GM21723 (cell line): ENCODE data around the gene INIP.
A peak's percentile ranks its signal among the peaks of the same experiment; 100 is the strongest.

Experiments used
- ATAC-seq: cut with Tn5 transposase; IDR thresholded peaks from one replicate; pipeline ENCODE4 v1.9.1; 2021; ENCODE audit warnings: mild to moderate bottlenecking, moderate library complexity; ENCODE audit not compliant: unreplicated experiment

Gene INIP

DNA sequence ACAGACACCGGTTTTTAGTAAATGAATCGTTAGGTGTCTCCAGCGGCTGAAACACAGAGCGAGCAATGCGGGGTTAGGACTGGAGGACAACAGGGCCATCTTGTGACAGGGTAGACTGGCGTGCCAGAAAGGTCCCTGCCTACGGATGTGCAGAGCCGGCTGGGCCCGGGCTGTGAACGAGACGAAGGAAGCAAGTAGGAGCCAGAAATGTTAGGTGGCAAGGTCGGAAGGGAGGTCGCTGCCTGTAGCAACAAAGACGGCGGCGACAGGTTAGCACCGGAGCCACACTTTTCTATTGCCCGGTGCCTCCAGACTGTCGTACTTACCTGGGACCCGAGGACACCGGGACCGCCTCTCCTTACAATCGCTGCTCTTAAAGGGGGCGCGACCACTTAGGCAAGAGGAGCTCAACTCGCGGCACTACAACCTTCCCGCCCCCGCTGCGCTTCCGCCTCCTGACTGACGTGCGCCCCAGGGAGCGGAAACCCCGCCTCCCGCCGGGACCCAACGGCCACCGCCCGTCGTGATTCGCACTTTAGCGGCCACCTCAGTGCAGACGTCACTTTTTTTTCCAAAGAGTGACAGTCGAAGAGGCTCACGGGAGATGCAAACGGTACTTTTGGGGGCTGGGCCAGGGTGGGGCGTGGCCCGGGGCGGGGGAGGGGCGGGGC is at the start of gene INIP:
INIP (minus strand) TSS at position 457 of the 671 bp plus-strand sequence. CDS start 1,632 bp downstream, outside the sequence.
- peak; percentile 94 for ATAC-seq

DNA sequence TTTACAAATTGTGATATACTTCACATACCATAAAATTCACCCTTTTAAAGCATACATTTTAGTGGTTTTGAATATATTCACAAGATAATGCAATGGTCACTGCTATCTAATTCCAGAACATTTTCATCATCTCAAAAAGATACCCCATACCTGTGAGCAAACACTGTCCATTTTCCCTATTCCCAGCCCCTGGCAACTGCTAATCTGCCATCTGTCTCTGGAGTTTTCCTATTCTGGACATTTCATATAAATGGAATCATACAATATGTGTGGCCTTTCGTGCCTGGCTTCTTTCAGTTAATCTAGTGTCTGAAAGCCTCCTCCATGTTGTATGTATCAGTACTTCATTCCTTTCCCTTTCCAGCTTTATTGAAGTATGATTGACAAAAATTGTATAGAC is 47.4 kb upstream of the INIP start:
- ATAC-seq: no peak

DNA sequence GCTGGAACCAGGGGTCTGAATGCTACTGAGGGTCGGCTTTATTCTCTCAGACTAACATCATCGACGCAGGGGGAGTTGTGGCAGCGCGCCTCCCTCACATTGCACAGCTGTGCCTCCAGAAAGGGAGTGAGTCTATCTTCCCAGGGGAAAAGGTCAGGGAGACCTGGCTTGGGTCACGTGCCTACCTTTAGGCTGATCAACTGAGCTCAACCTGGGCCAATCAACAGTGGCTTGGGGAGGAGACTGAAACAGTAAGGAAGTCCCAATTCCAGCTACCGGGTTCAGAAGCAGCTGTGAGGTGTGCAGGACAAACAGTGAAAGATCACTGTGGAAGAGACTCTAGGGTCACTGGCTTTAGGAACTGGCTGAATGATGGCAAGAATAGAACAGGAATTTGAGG is 46.9 kb upstream of the INIP start:
- ATAC-seq: no peak

- ATAC-seq: no peak
These were observed 46.4 kb upstream of the INIP start for GRCh38 chr9:112764344-112764743.

- ATAC-seq: no peak
These were observed 45.0 kb upstream of the INIP start for GRCh38 chr9:112762726-112763518.

DNA sequence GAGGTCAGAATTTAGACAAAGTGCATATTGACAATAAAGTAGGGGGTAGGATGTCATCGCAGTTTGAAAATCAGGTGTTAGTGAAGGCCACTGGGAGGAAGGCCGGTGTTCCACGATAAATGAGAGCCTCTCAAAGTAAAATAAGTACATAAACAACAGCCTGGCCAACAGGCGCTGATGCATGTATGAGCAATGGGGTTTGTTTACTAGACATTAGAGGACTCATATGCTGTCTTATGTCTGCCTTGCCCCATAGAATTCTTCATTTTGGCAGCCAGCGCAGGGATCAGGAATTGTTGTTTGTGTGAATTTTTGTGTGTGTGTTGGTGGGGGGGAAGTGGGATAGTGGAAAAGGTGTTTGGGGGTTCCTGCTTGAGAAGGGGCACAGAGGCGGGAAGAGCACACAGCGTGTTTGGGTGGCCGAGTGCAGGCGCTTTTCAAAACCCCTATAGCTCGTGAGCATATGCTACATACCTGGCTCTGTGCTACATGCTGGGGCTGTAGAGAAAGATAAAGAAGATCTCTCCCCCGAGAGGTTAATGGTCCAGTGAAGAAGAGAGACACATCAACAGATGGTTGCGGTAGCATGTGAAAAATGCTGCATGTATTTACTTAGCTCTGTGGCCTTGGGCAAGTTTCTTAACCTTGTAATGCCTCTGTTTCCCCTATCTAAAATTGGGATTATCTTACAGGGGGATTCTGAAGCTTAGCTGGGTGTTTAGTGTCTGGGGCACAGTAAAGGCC is 44.2 kb upstream of the INIP start:
- ATAC-seq: no peak

DNA sequence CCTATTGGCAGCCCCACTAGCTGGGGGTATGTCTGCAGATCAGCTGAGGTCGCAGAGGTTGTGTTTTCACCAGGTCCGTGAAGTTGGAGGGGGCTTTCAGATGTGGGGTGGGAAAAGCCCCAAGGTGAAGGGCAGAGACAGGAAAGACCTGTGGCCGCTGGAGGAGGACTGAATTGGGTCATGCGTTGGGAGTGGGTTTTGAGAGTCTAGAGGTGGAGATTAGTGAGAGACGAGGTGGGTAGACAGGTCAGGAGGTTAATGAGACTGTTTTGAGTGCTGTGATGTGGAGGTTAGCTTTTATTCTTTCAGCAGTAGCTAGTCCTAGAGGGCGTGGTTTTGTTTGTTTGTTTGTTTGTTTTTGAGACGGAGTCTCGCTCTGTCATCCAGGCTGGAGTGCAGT is 42.9 kb upstream of the INIP start:
- no peak for ATAC-seq

DNA sequence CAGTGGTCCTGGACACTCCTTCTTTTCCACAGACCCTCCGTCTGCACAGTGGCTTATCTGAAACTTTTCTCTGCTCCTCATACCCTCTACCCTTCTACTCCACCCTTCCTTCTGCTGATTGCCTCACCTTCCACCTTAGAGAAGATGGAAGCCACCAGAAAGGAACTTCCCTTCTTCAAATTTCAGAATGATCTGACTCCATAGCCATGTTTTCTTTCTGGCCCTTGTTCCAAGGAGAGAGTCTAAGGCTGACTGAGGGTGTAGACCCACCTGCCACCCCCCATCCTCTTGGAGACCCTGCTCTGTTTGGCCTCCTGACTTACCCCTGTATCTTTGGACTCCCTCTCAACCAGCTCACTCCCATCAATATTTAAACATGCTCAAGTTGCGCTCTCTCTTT is 40.0 kb upstream of the INIP start:
- ATAC-seq: no peak

DNA sequence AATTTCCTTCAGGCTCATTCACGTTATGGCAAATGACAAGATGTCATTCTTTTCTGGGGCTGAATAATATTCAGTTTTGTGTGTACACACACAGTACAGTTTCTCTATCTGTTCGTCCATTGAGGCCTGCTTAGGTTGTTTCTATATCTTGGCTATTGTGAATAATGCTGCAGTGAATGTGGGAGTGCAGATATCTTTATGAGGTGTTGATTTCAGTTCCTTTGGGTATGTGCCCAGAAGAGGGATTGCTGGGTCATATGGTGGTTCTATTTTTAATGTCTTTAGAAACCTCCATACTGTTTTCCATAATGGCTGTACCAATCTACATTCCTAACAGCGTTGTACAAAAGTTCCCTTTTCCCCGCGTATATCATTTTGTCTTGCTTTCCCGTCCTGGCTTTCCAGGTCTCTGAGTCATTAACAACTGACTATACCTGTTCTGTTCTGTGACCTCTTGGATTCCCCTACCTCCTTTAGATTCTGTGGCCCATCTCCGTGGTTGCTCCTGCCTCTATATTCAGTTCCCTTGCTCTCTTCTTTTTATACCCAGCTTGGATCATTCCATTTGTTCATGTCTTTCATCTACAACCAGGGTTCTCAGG is 39.5 kb upstream of the INIP start:
- ATAC-seq: no peak

GRCh38 chr9:112755675-112756074 is 37.8 kb upstream of the INIP start:
- no peak for ATAC-seq

GRCh38 chr9:112755016-112755427 is 37.1 kb upstream of the INIP start:
- ATAC-seq: no peak

DNA sequence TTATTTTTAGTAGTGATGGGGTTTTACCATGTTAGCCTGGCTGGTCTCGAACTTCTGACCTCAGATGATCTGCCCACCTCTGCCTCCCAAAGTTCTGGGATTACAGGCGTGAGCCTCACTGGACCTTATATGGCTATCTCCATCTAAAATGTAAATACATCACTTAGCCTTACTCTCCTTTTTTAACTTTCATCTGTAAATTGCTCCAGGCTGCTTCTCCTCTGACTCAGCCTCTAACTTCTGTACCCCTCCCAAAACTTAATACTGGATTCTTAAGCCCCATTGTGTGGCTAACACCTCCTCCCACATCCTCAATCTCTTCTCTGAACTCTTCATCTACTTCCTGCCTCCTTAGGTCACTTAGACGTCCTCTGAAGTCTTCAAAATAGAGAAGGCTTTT is 36.7 kb upstream of the INIP start:
- ATAC-seq: no peak

- no peak for ATAC-seq
These were observed 35.8 kb upstream of the INIP start for GRCh38 chr9:112753725-112754124.

GRCh38 chr9:112752334-112753125 is 34.6 kb upstream of the INIP start:
- no peak for ATAC-seq

DNA sequence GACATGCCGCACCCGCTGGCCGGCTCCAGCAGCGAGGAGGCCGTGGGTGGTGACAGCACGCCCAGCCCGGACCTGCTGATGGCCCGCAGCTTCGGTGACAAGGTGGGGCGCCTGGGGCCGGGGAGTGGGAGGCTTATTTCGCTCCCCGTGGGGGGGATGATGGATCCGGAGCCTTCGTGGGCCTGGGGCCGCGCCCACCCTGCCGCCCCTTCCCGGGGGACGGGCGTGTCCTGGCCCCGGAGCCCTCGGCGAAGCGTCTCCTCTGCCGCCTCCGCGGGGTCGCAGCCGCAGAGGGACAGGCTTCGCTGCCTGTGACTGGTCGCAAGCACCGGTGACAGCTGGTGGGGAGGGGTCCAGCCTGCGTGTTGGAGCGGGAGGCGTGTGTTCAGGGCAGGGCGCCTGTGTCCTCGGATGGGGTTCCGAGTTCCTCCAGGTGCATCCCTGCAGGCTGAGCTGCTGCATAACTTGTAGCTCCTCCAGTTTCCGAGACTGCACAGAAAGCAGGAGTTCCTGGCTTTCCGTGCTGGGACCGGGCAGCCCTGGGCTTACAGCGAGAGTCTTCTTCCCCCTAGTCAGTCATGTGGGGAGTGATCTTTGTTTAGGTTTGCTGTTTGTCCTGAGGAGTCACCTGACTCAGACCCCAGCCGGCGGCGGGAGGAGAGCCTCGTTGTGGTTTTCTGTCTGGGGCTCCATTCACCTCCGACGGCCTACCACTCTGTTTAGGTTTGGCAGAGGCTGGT is 33.3 kb upstream of the INIP start:
- peak; percentile 47 for ATAC-seq

DNA sequence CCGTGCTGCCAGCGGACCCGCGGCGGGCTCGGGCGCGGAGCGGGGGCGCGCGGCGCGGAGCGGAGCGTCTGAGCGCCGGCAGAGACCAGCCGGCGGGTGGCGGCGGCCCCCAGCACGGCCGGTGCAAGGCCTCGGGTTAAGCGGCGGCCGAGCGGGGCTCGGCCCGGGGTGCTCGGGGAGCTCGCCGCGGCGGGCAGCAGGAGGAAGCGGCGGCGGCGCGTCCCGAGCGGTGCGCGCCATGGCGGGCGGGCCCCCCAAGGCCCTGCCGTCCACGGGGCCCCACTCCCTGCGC is 32.8 kb upstream of the INIP start:
- ATAC-seq: no peak

DNA sequence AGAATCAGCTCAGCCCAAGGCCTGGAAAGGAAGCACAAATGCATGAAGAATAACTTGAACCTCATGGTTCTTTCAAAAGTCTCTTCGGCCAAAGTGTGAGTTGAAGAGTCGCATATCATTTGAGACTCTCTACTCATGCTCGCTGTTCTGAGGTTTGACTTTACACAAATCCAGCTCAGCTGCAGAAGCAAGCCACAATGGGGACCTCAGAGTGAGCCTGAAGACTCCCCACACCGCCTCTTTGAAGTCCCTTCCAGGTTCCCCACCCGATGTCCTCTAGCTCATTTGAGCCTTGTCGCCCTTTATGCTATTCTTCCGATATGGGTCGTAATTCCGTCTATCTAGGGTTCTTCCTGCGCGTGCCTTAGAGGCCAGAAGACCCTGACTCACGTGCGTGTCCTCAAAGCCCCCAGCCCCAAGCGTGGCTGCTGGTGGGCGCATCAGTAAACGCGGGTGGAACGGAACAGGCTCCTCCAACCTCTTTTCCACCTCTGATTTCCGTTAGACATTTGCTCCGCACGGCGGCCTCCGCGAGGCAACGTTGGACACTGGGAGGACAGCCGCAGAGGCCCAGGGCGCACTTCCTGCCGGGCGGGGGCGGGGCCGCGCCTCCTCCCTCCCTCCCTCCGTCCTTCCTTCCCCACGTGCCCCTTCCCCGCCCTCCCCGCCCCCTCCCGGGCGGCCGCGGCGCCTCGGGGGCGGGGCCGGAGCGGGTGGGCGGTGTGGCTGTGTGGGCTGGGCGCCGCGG is 32.3 kb upstream of the INIP start, which contains the start of gene SNX30:
SNX30 (plus strand) TSS at position 745 of the 748 bp plus-strand sequence. CDS start 242 bp downstream, outside the sequence.
- ATAC-seq: peak; percentile 76

- ATAC-seq: no peak
These were observed 29.2 kb upstream of the INIP start for GRCh38 chr9:112747094-112747493.

DNA sequence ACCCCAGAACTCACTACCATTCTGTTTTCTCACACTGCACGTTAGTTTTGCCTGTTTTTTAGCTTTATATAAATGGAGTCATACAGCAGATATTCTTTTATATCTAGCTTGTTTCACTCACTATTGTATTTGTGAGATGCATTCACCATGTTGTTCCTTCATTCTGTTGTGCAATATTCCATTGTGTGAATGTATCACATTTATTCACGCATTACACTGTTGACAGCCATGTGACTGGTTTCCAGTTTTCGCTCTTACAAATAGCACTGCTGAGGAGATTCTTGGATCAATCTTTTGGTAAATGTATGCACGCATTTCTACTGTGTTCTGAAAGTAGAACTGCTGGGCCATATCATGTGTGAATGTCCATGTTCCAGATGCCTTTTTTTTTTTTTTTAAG is 26.3 kb upstream of the INIP start:
- ATAC-seq: no peak
